D341Med (cell line): ENCODE results near the gene GALE.

Experiments
- DNase-seq: peaks from one replicate; pipeline ENCODE4 v3.0.0; 2012; ENCODE audit warnings: low spot score

GALE gene

DNA sequence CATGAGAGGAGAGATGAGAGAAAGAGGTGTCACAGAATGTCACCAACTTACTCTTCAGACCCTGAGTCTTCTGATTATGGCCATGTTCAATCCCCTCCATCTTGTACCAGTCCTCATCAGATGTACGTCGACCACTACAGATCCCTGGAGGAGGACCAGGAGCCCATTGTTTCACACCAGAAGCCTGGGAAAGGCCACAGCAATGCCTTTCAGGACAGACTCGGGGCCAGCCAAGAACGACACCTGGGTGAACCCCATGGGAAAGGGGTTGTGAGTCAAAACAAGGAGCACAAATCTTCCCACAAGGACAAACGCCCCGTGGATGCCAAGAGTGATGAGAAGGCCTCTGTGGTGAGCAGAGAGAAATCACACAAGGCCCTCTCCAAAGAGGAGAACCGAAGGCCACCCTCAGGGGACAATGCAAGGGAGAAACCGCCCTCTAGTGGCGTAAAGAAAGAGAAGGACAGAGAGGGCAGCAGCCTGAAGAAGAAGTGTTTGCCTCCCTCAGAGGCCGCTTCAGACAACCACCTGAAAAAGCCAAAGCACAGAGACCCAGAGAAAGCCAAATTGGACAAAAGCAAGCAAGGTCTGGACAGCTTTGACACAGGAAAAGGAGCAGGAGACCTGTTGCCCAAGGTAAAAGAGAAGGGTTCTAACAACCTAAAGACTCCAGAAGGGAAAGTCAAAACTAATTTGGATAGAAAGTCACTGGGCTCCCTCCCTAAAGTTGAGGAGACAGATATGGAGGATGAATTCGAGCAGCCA, 49.3 kb downstream of the GALE start:
- peak; percentile 79 for DNase-seq

DNA sequence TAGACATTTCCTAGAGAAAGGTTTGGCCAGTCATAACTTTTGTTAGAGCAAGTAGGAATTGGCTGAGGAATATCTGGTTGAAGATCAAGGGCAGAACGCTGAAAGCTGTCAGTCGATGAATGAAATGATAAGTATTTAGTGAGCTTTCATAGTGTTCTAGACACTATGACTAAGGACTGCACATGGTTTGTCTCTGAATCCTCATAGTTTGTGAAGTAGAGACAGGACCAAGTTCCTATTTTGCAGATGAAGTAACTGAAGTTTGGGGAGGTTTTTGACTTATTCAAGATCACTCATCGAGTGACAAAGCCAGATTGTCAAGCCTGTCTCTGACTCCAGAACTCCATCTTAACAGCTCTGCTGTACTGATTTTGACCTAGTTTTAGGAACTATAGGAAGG, 52.5 kb downstream of the GALE start:
- DNase-seq = no peak
